ENCODE data around the gene GLG1.
"Not testable (repeated sequence)": the region's sequence is repeated elsewhere in the genome, so short reads cannot be mapped to it uniquely, and the experiment has no call there.

Gene GLG1

DNA sequence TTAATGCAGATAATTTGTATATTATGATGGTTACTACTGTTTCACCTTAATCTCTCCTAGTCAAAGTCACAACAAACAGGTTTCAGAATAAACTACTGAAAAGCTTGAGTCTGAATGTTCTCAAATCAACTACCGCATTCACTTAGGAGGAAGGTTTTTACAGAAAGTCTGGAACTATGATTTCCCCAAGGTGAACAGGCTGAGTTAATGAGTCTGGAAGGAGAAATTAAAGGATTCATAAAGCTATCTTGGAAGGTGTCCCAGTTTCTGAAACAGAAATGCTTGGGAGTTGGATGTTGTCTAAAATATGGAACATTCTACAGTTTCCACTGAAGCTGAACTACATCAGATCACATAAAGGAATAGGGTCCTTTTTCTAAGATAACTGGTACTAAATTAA lies 69.2 kb downstream of the GLG1 start:
- DNase-seq (ENCODE audit: low spot score) = not testable (repeated sequence)

DNA sequence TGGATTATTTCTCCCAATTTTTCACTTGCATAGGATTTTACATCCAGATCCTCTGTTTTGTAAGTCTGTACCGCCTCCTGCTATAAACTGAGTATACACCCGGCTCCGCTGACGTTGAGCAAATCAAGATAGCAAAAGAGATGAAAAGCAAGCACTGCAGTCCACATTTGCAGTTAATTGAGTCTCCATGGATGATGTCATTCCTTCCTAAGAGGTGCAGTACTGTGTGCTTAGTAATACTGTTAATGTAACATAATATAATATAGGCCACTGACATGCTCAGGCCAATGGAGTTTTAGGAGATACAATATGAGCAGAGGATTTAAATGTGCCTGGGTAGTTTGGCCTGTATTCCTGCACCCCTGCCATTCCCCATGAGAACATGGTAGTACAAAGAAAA lies 72.3 kb downstream of the GLG1 start:
- not testable (repeated sequence) for DNase-seq (ENCODE audit: low spot score)

DNA sequence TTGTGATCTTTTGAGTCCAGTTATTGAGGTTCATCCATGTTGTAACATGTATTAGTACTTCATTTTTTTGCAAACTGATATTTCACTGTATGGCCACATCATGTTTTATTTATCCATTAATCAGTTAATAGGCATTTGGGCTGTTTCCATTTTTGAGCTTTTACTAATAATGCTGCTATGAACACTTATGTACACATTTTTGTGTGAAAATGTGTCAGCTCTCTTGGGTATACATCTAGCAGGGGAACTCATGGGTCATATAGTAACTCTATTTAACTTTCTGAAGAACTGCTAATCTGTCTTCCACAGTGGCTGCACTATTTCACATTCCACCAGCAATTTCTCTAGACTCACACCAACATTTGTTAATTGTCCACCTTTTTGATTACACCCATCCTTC lies 82.0 kb downstream of the GLG1 start:
- no peak for DNase-seq (ENCODE audit: low spot score)

DNA sequence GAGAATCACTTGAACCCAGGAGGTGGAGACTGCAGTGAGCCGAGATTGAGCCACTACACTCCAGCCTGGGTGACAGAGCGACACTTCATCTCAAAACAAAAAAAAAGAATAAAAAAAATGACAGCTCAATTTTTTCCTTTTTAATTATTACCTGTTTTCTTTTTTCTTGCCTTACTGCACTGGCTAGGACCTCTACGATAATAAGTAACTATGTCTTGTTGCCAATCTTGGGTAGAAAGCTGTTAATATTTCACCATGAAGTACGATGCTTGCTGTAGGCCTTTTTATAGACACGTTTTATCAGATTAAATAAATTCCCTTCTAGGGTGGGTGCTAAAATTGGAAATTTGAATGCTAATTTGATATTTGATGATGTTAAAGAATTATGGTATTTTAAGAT lies 82.8 kb downstream of the GLG1 start:
- no peak for DNase-seq (ENCODE audit: low spot score)

DNA sequence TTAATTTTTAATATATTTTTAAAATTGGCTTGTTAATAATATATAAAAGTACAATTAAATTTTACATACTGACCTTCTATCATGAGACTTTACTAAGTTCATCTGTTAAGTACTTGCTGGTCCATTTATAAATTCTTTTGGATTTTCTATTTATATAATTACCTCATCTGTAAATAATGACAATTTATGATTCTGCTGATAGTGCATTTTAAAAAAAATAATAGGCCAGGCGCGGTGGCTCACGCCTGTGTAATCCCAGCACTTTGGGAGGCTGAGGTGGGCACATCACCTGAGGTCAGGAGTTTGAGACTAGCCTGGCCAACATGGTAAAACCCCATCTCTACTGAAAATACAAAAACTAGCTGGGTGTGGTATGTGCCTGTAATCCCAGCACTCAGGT lies 83.2 kb downstream of the GLG1 start:
- not testable (repeated sequence) for DNase-seq (ENCODE audit: low spot score)

DNA sequence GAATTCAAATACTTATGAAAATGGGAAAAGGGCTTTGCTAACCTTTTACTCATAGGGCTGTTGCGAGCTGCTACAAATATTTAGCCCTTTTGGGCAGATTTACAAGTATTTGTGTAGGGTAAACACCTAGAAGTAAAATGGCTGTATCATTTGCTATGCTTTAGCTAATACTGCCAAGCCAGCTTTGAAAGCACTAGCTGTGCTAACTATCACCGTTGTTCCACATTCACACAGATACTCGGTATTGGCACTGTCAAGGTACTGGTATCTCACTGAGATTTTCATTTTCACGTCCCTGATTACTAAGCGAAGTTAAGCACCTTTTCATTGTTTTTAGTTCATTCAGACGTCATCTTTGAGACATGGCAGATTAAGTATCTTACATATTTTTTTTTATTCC lies 84.8 kb downstream of the GLG1 start:
- DNase-seq (ENCODE audit: low spot score) = no peak

DNA sequence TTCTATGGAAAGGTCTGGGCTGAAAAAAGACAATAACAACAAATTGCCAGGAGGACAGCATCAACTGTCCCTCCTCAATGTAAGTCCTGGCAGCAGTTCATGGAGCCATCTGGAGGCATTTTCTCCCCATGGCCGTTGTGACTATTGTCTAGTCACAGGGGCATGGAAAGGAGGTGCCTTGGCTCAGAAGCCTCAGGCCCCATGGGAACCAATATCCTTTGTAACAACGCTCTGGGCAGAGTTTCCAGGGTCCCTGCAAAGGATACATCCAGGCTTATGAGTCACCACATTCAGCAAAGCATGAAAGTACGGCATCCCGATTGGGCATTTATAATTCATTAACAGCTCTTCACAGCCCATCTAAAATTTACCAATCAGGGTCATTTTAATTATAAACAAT lies 85.2 kb downstream of the GLG1 start:
- DNase-seq (ENCODE audit: low spot score) = no peak

DNA sequence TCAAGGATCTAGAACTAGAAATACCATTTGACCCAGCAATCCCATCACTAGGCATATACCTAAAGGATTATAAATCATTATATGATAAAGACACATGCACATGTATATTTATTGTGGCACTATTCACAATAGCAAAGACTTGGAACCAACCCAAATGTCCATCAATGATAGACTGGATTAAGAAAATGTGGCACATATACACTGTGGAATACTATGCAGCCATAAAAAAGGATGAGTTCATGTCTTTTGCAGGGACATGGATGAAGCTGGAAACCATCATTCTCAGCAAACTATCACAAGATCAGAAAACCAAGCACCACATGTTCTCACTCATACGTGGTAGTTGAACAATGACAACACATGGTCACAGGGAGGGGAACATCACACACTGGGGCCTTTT lies 88.0 kb downstream of the GLG1 start:
- not testable (repeated sequence) for DNase-seq (ENCODE audit: low spot score)

DNA sequence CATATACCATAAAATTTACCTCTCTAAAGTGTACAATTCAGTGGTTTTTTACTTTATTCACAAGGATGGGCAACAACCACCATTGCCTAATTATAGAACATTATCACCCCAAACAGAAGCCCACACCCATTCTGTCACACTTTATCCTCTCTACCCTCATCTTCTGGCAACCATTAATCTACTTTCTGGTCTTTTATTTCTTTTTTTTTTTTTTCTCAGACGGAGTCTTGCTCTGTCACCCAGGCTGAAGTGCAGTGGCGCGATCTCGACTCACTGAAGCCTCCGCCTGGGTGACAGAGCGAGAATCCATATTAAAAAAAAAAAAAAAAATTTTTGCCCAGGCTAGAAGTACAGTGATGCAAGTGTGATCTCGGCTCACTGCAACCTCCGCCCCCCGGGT lies 95.0 kb downstream of the GLG1 start:
- DNase-seq (ENCODE audit: low spot score) = no peak

DNA sequence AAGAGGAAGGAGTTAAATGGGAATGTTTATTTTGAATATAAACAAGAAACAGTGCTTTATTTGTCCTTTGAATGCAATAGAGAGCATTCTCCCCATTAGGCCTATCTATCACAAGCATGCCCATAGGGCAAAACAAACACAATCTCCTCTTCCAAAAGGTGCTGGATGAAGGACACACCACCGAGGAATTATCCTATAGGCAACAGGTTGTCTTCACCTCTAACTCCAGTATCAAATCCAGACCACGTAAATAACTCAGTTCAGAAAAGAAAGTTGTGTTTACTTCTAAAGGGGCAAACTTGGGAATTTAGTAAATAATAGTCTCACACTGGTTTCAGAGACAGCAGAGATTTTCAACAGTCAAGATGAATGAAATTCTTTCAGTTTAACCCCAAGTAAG lies 101.9 kb downstream of the GLG1 start:
- DNase-seq (ENCODE audit: low spot score) = no peak

DNA sequence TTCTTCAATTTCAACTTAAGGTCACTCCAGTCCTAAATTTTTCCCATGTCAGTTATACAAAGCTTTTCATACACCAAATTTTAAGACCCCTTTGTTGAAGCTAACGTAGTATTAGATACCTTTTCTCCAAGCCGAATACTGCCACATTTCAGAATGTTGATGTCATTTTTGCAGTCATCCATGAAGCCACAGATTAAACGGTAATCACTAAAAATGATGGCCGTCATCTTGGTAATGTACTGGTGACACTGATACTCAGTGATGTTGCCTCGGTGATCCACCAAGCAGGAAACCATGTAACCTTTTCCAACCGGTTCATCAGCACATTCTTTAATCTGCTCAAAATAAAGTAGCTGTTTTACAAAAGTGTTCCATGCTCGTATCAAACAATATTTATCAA lies 103.5 kb downstream of the GLG1 start:
- no peak for DNase-seq (ENCODE audit: low spot score)

DNA sequence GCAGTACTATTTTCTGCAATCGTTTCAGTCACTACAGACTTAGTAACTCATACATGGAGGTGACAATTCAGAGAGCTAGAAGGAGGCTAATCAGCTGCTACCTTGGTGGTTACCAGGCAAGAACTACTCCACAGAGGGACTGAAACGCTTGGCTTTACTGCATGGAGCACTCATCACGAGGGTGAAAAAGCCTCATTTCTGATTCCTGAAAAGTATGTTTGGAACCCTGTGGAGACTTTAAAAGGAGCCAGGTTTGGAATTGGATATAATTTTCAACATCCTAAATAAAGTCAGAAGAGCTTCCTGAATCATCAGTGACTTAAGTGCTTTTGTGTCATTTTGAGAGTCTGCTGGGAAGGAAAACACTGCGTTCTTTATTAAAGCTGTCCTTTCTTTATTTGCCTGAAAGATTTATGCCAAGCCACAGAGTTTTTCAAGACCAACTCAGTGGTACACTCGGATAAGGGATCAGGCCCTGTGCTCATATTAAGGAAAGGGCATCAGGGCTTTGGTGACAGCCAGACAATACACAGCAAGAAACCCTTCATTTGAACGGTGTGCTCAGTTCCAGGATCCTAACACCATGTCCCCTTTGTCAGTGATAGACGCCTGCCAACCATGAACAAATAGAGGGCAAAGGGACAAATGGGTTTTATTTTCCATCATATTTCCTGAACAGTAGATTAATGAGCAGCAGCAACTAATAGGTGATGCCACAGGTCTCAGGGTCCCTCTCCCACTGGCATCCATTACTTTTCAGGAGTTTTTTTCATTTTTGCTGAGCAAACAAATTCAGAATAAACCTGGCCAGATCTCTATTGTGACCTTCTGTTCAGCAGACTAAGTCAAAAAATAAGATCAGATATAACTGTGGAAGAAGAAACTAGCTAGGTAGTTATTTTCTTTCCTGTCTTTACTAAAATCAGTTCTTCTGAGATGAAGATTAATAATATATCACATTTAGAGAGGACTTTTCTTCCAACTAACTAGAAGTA lies 105.1 kb downstream of the GLG1 start:
- DNase-seq (ENCODE audit: low spot score) = no peak

DNA sequence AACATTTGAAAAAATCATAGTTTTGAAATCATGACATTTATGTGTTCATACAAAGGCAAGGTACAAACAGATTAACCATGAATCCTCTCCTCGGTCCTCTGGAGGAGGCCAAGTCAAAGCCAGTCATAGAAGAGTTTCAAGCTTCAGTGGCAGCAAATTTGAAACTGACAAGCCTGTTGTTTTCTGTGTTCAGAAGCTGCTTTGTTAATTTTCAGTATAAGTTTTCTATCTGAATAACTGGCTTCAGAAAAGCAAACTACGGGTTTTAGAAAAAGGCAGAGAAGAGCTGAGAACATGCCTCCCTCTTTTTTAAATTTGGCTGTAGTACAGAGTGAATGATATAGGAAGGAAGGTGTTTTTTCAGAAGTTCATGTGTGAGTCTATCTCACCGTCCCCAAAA lies 106.0 kb downstream of the GLG1 start:
- no peak for DNase-seq (ENCODE audit: low spot score)

DNA sequence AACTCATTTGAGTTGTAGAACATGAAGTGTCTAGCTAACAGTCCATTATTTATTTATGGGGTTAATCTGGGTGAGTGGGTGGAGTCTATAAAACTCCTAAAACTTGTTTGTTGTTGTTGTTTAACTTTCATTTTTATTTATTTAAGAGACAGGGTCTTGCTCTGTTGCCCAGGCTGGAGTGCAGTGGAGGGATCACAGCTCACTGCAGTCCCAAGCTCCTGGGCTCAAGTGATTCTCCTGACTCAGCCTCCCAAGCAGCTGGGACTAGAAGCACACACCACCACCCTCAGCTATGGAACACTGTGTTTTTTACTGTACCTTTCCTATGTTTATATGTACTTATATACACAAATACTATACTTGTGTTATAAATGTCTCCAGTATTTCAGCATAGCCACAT lies 107.8 kb downstream of the GLG1 start:
- no peak for DNase-seq (ENCODE audit: low spot score)

DNA sequence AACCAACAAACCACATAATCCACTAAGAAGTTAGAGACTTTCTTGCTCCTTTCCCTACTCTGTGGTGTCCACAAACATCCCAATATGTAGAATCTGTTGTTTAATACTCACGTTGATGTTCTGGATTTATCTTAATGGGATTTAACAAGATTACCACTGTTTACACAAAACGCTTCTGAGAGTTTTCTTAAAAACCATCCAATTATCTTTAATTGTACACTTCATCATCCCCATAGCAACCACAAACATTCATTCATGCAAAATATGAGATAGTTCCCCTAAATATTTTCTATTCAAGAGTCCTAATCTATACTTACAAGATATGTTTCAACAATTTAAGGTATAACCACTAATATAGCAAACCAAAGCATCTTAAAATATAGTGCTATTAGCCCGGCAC lies 109.2 kb downstream of the GLG1 start:
- DNase-seq (ENCODE audit: low spot score) = no peak

DNA sequence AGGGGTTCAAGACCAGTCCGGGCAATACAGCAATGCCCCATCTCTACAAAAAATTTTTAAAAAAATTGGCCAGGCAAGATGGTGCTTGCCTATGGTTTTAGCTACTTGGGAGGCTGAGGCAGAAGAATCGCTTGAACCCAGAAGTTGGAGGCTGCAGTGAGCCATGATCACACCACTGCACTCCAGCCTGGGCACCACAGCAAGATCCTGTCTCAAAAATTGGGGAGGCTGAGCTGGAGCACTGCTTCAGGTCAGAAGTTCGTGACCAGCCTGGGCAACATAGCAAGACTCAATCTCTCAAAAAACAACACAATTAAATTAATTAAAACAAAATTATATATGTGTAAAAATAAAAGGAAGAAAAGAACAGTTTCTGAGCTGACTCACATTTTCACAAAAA lies 110.9 kb downstream of the GLG1 start:
- DNase-seq (ENCODE audit: low spot score) = no peak

DNA sequence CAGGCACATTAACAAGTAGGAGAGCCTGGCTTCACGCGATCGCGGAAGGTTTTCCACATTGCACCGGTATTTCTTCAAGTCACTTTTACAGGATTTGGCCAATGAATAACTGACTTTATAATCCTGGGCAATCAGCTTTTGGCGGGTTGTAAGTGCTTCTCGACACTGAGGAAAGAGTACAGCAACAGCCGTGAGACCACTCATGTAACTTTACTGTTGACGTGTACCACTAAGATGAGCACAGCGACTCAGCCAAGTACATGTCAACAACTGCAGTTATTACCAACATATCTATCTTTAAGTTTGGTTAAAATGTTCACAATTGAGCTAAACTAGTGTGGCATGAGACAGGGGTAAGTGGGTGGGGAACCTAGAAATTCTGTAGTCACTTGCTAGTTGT lies 113.9 kb downstream of the GLG1 start:
- no peak for DNase-seq (ENCODE audit: low spot score)

DNA sequence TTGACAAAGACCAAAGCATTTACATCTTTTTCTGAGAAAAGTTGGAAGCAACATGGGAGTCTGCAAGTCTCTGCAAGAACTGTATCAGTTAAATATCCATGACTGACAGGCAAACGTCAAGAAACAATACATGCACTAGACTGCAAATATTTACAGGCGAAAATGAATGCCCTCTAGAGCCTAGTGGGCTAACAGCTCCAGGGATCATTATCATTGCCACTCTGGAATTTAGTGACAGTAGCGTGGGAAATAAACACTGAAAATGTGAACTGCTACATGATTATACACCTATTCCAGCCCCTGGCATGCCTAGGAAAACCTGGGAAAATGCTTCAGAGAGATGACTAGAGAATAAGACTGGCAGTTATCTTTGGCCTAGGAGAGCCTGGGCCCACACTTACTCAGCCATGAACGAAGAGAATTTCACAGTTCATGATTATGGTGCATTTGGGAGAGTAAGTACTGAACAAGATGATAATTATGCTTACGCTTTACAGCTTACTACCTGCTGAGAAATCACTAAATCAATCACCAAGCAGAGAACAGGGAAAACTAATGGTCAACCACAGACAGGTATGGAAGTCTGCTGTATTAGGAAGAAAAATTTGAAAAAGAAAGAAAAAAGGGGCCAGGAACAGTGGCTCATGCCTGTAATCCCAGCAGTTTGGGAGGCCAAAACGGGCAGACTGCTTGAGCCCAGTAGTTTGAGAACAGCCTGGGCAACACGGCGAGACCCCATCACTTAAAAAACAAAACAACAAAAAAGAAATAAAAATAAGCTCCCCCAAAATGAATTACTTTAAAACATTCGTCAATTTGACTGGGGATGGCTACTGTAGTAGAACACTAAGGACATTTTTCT lies 119.0 kb downstream of the GLG1 start:
- no peak for DNase-seq (ENCODE audit: low spot score)

DNA sequence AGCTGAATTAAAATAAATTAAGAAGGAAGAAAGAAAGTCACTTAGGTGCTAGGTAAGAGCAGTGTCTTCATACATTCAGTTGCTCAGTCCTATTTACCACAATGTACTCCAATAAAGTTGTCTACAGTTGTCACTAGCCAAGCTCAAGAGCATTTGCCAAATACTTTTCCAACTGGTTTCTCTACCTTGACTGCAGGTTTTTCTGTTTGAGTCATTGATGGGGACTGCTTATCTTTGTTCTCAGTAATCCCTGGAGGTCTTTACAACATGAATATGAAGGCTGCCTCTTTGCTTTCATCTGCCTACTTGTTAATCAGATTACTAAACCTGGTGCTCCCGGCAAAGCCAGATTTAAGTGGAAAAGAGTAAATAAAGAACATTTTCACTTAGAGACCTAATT lies 121.0 kb downstream of the GLG1 start:
- DNase-seq (ENCODE audit: low spot score) = no peak

DNA sequence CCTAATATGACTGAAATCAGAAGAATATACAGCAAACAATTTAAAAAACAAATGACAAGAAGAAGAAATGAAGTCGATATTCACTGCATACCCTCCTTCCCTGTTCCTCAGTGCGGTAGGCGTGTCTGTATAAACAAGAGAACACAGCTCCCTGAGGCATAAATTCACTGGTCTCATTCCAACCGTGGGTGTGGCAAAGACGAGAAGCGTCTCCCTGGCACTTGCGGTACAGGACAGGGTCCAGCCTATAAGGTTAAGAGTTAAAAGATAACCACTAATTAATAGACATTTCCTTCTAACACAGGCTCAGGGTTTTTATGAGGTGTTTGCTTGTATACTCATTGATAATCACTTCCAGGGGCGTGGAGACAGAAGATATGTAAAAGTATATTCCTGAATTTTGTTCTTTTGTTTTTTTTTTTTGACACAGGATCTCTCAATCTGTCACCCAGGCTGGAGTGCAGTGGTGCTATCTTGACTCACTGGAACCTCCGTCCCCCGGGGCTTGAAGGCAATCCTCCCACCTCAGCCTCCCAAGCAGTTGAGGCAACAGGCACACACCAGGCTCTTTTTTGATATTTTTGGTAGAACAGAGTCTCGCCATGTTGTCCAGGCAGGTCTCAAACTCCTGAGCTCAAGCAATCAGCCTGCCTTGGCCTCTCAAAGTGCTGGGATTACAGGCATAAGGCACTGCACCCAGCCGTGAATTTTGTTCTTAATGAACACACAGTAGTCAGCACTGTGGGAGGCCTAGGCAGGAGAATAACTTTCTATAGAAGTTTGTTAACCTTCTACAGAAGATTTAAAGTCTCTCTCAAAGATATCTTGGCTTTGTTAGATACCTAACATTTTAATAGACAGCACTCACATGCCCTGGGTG lies 126.5 kb downstream of the GLG1 start:
- peak; percentile 63 for DNase-seq (ENCODE audit: low spot score)

DNA sequence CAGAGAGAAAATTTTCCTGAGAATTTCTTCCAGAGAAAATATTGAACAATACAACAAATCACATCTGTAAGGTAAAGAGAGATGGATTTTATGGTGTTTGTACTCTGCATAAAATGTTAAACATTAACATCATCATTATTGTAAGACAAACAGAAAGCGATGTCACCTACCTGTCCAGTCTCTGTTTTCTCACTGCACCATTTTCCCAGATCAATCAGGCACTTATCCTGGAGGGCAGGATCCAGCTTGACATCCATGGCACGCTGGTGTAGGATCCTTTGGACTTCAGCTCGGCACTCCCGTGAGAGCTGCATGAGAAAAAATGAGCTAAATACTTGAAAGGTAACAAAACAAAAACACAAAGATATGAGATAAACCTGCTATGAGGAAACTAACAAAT lies 129.7 kb downstream of the GLG1 start:
- no peak for DNase-seq (ENCODE audit: low spot score)

DNA sequence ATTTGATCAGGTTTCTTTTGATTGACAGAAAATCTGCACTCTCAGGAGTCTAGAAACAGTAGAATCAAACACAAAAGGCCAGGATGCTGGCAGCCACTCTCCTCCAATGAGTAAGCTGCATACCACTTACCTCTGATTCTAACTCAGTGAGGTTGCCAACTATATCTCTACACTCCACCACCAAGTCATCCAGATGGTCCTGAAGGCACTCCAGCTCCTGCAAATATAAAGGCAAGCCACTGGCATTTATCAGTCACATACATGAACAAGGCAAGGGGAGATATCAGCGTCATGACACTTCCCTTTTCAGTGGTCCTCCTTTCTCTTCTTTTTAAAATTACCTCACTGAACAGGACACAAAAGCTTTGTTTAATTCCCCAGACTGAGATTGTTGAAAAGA lies 132.5 kb downstream of the GLG1 start:
- DNase-seq (ENCODE audit: low spot score) = no peak

Data from SW480 (cell line).